H9 (cell line): ENCODE data around the gene TBL3. TPM values are rescaled to one million over a fixed set of nuclear protein-coding genes. Genes with fewer than 3 reads are reported as not detected.
A peak's percentile ranks its signal among the peaks of the same experiment; 100 is the strongest.

Experiments used
- DNase-seq: peaks from one replicate; pipeline ENCODE4 v3.0.0-alpha.2; 2017
- H2AFZ ChIP-seq: one replicate; pipeline ENCODE4 v1.6.1; 2013; ENCODE audit warnings: mild to moderate bottlenecking, low read length, control low read depth, moderate library complexity
- H2AK5ac ChIP-seq: 2 replicates; pipeline ENCODE4 v1.6.1; 2013; ENCODE audit warnings: low read length, control low read depth, mixed read lengths; ENCODE audit not compliant: insufficient read length
- H2BK120ac ChIP-seq: one replicate; pipeline ENCODE4 v1.6.1; 2013; ENCODE audit warnings: low read depth, mild to moderate bottlenecking, low read length, control low read depth, inconsistent platforms; ENCODE audit not compliant: poor library complexity, severe bottlenecking
- H2BK12ac ChIP-seq: 2 replicates; pipeline ENCODE4 v1.6.1; 2013; ENCODE audit warnings: low read length, control low read depth, mixed read lengths, low read depth; ENCODE audit not compliant: insufficient read length
- H2BK15ac ChIP-seq: 2 replicates; pipeline ENCODE4 v1.6.1; 2013; ENCODE audit warnings: low read depth, low read length, control low read depth
- H2BK20ac ChIP-seq: one replicate; pipeline ENCODE4 v1.6.1; 2013; ENCODE audit warnings: low read depth, mild to moderate bottlenecking, low read length, control low read depth, inconsistent platforms; ENCODE audit not compliant: poor library complexity, severe bottlenecking
- H2BK5ac ChIP-seq: 2 replicates; pipeline ENCODE4 v1.6.1; 2013; ENCODE audit warnings: low read length, control low read depth, mixed read lengths; ENCODE audit not compliant: insufficient read length
- H3K14ac ChIP-seq: 2 replicates; pipeline ENCODE4 v1.6.1; 2013; ENCODE audit warnings: low read length, control low read depth; ENCODE audit not compliant: insufficient read depth
- H3K18ac ChIP-seq: 2 replicates; pipeline ENCODE4 v1.6.1; 2013; ENCODE audit warnings: low read depth, mild to moderate bottlenecking, mixed read lengths, low read length, control low read depth; ENCODE audit not compliant: insufficient read length
- H3K23ac ChIP-seq: 2 replicates; pipeline ENCODE4 v1.6.1; 2013; ENCODE audit warnings: low read length, control low read depth, mixed read lengths, low read depth; ENCODE audit not compliant: insufficient read length
- H3K23me2 ChIP-seq: 2 replicates; pipeline ENCODE4 v1.6.1; 2013; ENCODE audit warnings: low read depth, mild to moderate bottlenecking, mixed read lengths, low read length, control low read depth; ENCODE audit not compliant: insufficient read length, poor library complexity, severe bottlenecking
- H3K27ac ChIP-seq: 2 replicates; pipeline ENCODE4 v1.5.1; 2013; ENCODE audit warnings: low read length, control low read depth, mixed read lengths, low read depth; ENCODE audit not compliant: insufficient read length
- H3K27me3 ChIP-seq: 2 replicates; pipeline ENCODE4 v1.6.1; 2013; ENCODE audit warnings: low read length, control low read depth, inconsistent platforms; ENCODE audit not compliant: insufficient read depth
- H3K4ac ChIP-seq: 2 replicates; pipeline ENCODE4 v1.6.1; 2013; ENCODE audit warnings: low read depth, mild to moderate bottlenecking, control low read depth, inconsistent platforms, low read length, moderate library complexity
- H3K4me1 ChIP-seq: 2 replicates; pipeline ENCODE4 v1.6.1; 2013; ENCODE audit warnings: low read length, control low read depth, inconsistent platforms; ENCODE audit not compliant: insufficient read depth
- H3K4me2 ChIP-seq: 2 replicates; pipeline ENCODE4 v1.6.1; 2013; ENCODE audit warnings: low read length, control low read depth, mixed read lengths; ENCODE audit not compliant: insufficient read length, insufficient read depth
- H3K56ac ChIP-seq: 2 replicates; pipeline ENCODE4 v1.6.1; 2013; ENCODE audit warnings: low read depth, mild to moderate bottlenecking, mixed read lengths, low read length, control low read depth; ENCODE audit not compliant: insufficient read length
- H3K79me1 ChIP-seq: 2 replicates; pipeline ENCODE4 v1.6.1; 2013; ENCODE audit warnings: low read depth, mild to moderate bottlenecking, moderate library complexity, low read length, control low read depth, inconsistent platforms; ENCODE audit not compliant: insufficient read depth, poor library complexity, severe bottlenecking
- H3K79me2 ChIP-seq: 2 replicates; pipeline ENCODE4 v1.6.1; 2013; ENCODE audit warnings: low read length, control low read depth, inconsistent platforms; ENCODE audit not compliant: insufficient read depth
- H3K9ac ChIP-seq: 2 replicates; pipeline ENCODE4 v1.6.1; 2013; ENCODE audit warnings: low read length, control low read depth, mixed read lengths; ENCODE audit not compliant: insufficient read length; ENCODE audit errors: extremely low read depth
- H3K9me3 ChIP-seq: one replicate; pipeline ENCODE4 v1.6.1; 2013; ENCODE audit warnings: low read depth, low read length, inconsistent platforms; ENCODE audit not compliant: control insufficient read depth
- H3T11ph ChIP-seq: one replicate; pipeline ENCODE4 v1.6.1; 2013; ENCODE audit warnings: mild to moderate bottlenecking, low read length, control low read depth, inconsistent platforms
- H4K20me1 ChIP-seq: one replicate; pipeline ENCODE4 v1.6.1; 2013; ENCODE audit not compliant: control insufficient read depth, insufficient read length, insufficient read depth
- H4K5ac ChIP-seq: 2 replicates; pipeline ENCODE4 v1.6.1; 2013; ENCODE audit warnings: low read depth, mild to moderate bottlenecking, mixed read lengths, low read length, control low read depth; ENCODE audit not compliant: insufficient read length
- H4K8ac ChIP-seq: replicated peaks from 2 replicates; pipeline ENCODE4 v1.6.1; 2013; ENCODE audit warnings: low read length, control low read depth, mixed read lengths, low read depth; ENCODE audit not compliant: insufficient read length
- H4K91ac ChIP-seq: 2 replicates; pipeline ENCODE4 v1.6.1; 2013; ENCODE audit warnings: low read depth, mild to moderate bottlenecking, moderate library complexity, mixed read lengths, low read length, control low read depth; ENCODE audit not compliant: insufficient read length
- H3K27ac Mint-ChIP-seq, 3 experiments: 2 replicates in 2 of 3; 3 replicates in 1 of 3; pipeline ENCODE4 v1.8.0; 2020 to 2021; ENCODE audit warnings: mixed read lengths in 3 of 3, mild to moderate bottlenecking in 1 of 3, moderate library complexity in 1 of 3
- H3K27me3 Mint-ChIP-seq: 2 replicates; pipeline ENCODE4 v1.8.0; 2021; ENCODE audit warnings: low read depth, mild to moderate bottlenecking, moderate library complexity, mixed read lengths
- H3K36me3 Mint-ChIP-seq, 3 experiments: 2 replicates in 2 of 3; 3 replicates in 1 of 3; pipeline ENCODE4 v1.8.0; 2020 to 2021; ENCODE audit warnings: low read depth in 3 of 3, mixed read lengths in 3 of 3; ENCODE audit not compliant: insufficient read depth in 1 of 3
- H3K4me1 Mint-ChIP-seq, 2 experiments: 2 replicates each; pipeline ENCODE4 v1.8.0; 2020; ENCODE audit warnings: mixed read lengths in 2 of 2
- H3K4me3 Mint-ChIP-seq, 2 experiments: 2 replicates in 1 of 2; 3 replicates in 1 of 2; pipeline ENCODE4 v1.8.0; 2020 to 2021; ENCODE audit warnings: mild to moderate bottlenecking in 2 of 2, mixed read lengths in 2 of 2, moderate library complexity in 1 of 2
- H3K9me3 Mint-ChIP-seq, 2 experiments: 2 replicates in 1 of 2; 3 replicates in 1 of 2; pipeline ENCODE4 v1.8.0; 2020; ENCODE audit warnings: mild to moderate bottlenecking in 2 of 2, mixed read lengths in 2 of 2, moderate library complexity in 1 of 2
- CTCF ChIP-seq: fragments of 200-600 bp; sonication (generic); conservative IDR thresholded peaks from 3 replicates; pipeline ENCODE4 v1.8.0; 2021; ENCODE audit warnings: antibody characterized with exemption, mild to moderate bottlenecking
- WGBS: extraction: QIAGEN DNeasy Blood & Tissue Kit; methylation state at CpG from one replicate; pipeline ENCODE4 v1.1.7; 2013; ENCODE audit warnings: missing lambda C conversion rate, low lambda C conversion rate, mixed read lengths; ENCODE audit not compliant: insufficient read length; ENCODE audit errors: extremely low coverage; 5-methylcytosine and 5-hydroxymethylcytosine counted together
- total RNA-seq: library from RNA; stranded (reverse); gene quantifications from 2 replicates; pipeline ENCODE4 v1.2.1, GENCODE V29; 2021

TBL3 gene
- total RNA-seq, 1 experiment from 2014 or later: 54.0 TPM

- no peak overlapping the region for H2BK12ac ChIP-seq
- no peak overlapping the region for H2BK15ac ChIP-seq
- H2BK20ac ChIP-seq: no peak overlapping the region
- no peak for TF ChIP-seq CTCF
- H3K23me2 ChIP-seq: peaks cover 16% of the 10 kb centered on the region
- no peak overlapping the region for H2BK5ac ChIP-seq
- H3K56ac ChIP-seq: no peak overlapping the region
- Mint-ChIP-seq H3K27ac (peak overlapping the region; percentile 87 to 97 (median 88); a peak in 6 of 7 replicates), H3K4me1 (peaks cover 27 to 40% of the 10 kb centered on the region in 2 experiments), H3K9me3 (peaks cover 0 to 3% of the 10 kb centered on the region in 2 experiments; a peak in 3 of 5 replicates), H3K36me3 (peaks cover 27 to 39% (median 33%) of the 10 kb centered on the region in 3 experiments), H3K27me3 (peaks cover 3% of the 10 kb centered on the region), H3K4me3 (peak overlapping the region; percentile 95 to 97)
- H3K23ac ChIP-seq: no peak overlapping the region
- peak overlapping the region; percentile 97 for H3K4me2 ChIP-seq
- H4K20me1 ChIP-seq: no peaks in the 10 kb centered on the region
- H3K27ac ChIP-seq: no peak overlapping the region
- no peak overlapping the region for H2AFZ ChIP-seq
- no peaks in the 10 kb centered on the region for H3K9me3 ChIP-seq
- H3K79me2 ChIP-seq: peaks cover 18% of the 10 kb centered on the region
- peak overlapping the region; percentile 68 for H3K18ac ChIP-seq
- no peaks in the 10 kb centered on the region for H3K79me1 ChIP-seq
- H4K91ac ChIP-seq: peak overlapping the region; percentile 66
- H3K27me3 ChIP-seq: no peaks in the 10 kb centered on the region
- no peak overlapping the region for H4K5ac ChIP-seq
- H2BK120ac ChIP-seq: no peak overlapping the region
- peak overlapping the region; percentile 72 for H3K14ac ChIP-seq
- no peak for DNase-seq
- peak overlapping the region; percentile 88 for H3K9ac ChIP-seq
- H3K4me1 ChIP-seq: no peaks in the 10 kb centered on the region
- WGBS: no CpG with 5 or more reads among the region's 24 CpGs
- H3K4ac ChIP-seq: no peak overlapping the region; the same call in 1 of the 2 replicates
- H3T11ph ChIP-seq: no peak overlapping the region
- no peak overlapping the region for H2AK5ac ChIP-seq
- H4K8ac ChIP-seq: no peak overlapping the region
These were observed 6.4 kb upstream of the TBL3 start for GRCh38 chr16:1965396-1966001.
